NCI-H2107 treated with DMSO at 0.1 percent for 48 hours (cell line): Measurements from ENCODE around the gene OSBPL8.

Experiments used
- DNase-seq: peaks from one replicate; lab custom pipeline; 2025; ENCODE audit not compliant: unreplicated experiment; lab: John Stamatoyannopoulos, UW

OSBPL8 gene

GRCh38 chr12:76316468-76316867, 243.1 kb downstream of the OSBPL8 start:
- DNase-seq: no peak

- DNase-seq: no peak
Measured at GRCh38 chr12:76313299-76313698, 246.3 kb downstream of the OSBPL8 start.

GRCh38 chr12:76312315-76312714, 247.3 kb downstream of the OSBPL8 start:
- DNase-seq: no peak

GRCh38 chr12:76311796-76312195, 247.8 kb downstream of the OSBPL8 start:
- no peak for DNase-seq

GRCh38 chr12:76310110-76310509, 249.5 kb downstream of the OSBPL8 start:
- no peak for DNase-seq

- no peak for DNase-seq
Measured at GRCh38 chr12:76308866-76309265, 250.7 kb downstream of the OSBPL8 start.

GRCh38 chr12:76307083-76307482, 252.5 kb downstream of the OSBPL8 start:
- no peak for DNase-seq

GRCh38 chr12:76303989-76304460, 255.5 kb downstream of the OSBPL8 start:
- DNase-seq: no peak

- DNase-seq: no peak
Measured at GRCh38 chr12:76303365-76303764, 256.2 kb downstream of the OSBPL8 start.
